A204.1 (cell line): ENCODE data around the gene PRSS48.
"Not testable (repeated sequence)": the region's sequence is repeated elsewhere in the genome, so short reads cannot be mapped to it uniquely, and the experiment has no call there.

Source experiments
- FAIRE-seq: peaks from 2 replicates; lab custom pipeline; 2012; peaks lifted over from hg19 to GRCh38; lab: Jason Lieb, UNC

Gene PRSS48

DNA sequence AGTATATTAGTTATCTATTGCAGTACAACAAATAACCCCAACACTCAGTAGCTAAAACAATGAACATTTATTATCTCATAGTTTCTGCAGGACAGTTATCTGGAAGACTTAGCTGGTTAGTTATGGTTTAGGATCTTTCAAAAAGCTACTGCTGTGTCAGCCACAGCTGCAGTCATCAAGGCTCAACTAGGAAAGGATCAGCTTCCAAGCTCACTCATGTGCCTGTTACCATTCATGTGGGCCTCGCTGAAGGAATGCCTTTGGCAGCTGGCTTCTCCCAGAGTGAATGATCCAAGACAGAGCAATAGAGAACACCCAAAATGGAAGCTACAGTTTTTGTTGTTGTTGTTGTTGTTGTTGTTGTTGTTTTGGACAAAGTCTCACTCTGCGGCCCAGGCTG is 13.5 kb upstream of the PRSS48 start:
- no peak for FAIRE-seq

DNA sequence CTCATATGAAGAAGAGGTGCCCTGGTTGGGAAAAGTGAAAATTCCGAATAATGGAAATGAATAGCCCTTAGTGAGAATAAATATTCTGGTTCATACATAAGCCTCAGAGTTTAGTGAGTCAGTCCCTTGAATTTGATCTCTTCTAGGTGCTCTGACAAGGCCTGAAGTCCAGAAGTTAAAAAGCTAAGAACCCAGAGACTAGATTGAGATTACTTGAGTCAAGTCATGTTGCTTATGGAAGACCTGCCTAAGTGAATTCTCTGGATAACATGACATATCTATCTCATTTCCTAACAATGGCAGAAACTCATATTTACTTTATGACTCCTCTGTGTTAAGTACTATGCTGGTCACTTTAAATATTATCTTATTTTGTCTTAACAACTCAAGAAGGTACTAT is 10.5 kb upstream of the PRSS48 start:
- no peak for FAIRE-seq

DNA sequence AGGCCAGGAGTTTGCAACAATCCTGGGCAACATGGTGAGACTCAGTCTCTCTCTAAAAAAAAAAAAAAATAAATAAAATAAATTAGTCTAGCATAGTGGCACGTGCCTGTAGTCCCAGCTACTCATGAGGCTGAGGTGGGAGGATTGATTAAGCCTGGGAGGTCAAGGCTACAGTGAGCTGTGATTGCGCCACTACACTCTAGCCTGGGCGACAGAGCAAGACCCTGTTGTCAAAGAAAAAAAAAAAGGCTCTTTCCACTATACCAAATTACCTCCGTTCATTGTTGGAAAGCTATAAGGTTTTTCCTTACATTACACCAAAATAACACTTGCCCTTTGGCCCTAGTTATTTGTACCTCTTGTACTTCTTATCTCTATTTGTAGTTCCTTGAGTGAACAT is 9.9 kb upstream of the PRSS48 start:
- FAIRE-seq = no peak

DNA sequence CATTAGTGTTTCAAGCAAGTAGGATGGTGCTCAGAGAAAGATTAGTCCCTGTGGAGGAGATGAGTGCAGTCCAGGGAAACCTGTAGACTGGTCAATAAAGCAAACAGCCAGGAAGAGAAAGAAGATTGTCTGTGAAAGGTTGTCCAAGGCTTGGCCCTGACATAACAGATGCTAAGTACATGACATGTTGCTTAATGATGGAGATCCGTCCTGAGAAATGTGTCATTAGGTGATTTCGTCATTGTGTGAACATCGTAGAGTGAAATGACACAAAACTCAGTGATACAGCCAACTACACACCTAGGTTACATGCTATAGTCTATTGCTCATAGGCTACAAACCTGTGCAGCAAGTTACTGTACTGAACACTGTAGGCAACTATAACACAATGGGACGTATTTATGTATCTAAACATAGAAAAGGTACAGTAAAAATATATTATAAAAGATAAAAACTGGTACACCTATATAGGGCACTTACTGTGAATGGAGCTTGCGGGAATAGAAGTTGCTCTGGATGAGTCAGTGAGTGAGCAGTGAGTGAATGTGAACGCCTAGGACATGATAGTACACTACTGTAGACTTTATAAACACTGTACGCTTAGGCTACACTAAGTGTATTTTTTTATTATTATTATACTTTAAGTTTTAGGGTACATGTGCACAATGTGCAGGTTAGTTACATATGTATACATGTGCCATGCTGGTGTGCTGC is 9.0 kb upstream of the PRSS48 start:
- FAIRE-seq = no peak

DNA sequence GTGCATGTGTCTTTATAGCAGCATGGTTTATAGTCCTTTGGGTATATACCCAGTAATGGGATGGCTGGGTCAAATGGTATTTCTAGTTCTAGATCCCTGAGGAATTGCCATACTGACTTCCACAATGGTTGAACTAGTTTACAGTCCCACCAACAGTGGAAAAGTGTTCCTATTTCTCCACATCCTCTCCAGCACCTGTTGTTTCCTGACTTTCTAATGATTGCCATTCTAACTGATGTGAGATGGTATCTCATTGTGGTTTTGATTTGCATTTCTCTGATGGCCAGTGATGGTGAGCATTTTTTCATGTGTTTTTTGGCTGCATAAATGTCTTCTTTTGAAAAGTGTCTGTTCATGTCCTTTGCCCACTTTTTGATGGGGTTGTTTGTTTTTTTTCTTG is 8.1 kb upstream of the PRSS48 start:
- not testable (repeated sequence) for FAIRE-seq

DNA sequence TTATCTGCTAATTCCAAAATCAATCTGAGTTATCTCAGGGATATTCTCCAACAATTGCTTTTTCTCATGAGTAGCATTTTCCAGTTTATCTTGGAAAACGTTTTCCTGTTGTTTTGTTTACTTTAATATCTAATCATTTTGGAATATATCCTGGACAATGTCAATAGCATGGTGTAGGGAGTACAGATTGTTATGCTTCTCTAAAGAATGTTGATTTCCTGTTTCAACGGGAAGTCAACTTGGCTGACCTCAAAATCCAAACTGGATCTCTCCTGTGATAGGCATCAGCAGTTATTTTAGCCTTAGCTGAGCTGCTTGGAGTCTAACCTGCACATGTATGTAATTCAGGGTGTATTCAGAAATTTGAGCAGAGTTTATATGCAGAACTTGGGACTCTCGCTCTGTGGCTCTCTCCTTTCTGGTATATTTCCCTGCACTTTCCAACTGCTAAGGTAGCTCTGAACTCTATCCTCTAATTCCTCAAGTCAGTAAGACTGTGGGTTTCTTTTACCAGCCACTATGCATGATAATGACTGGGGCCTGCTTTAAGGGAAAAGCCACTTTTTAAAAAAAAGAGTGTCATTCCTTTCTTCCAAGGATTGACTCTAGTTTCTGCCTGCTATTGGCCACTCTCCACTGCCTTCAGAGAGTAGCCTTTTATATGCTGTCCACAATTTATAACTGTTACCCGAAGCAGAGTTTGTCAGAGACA is 7.7 kb downstream of the PRSS48 start:
- no peak for FAIRE-seq

DNA sequence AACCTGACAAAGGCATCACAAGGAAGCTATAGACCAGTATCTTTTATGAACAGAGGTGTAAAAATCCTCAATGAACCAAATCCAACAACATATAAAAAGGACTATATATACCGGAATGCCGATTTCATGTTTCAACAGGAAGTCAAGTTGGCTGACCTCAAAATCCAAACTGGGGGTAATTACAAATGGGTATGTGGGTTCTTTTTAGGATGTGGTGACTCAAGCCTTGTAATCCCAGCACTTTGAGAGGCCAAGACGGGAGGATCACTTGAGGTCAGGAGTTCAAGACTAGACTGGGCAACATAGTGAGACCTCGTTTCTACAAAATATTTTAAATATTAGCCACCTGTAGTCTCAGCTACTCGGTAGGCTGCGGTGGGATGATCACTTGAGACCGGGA is 10.4 kb downstream of the PRSS48 start:
- no peak for FAIRE-seq

DNA sequence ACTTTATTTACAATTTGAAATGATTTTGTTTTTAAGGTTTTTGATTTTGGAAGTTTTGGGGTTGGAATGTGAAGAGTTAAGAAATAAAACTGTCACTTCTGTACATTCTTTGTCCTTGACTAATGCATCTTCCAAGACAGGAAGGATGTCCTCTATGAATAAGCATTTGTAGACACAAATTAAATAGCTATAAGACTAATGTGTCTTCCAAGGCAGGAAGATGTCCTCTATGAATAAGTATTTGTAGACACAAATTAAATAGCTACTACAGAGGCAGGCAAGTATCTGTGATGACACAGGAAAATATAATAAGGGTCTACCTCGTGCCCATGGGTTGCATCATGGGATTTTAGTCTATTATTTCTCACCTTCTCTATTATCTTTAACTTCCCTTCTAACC is 14.5 kb downstream of the PRSS48 start:
- no peak for FAIRE-seq

DNA sequence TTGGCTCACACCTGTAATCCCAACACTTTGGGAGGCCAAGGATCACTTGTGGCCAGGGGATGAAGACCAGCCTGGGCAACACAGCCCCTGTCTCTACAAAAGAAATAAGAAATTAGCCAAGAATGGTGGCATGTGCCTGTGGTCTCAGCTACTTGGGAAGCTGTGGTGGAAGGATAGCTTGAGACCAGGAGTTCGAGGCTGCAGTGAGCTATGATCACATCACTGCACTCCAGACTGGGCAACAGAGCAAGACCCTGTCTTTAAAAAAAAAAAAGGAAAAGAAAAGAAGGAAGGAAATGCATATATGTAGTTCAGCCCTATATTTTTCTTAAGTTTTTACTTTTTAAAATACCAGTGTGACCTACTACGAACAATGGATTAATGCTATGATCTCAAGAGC is 15.1 kb downstream of the PRSS48 start:
- FAIRE-seq = no peak

DNA sequence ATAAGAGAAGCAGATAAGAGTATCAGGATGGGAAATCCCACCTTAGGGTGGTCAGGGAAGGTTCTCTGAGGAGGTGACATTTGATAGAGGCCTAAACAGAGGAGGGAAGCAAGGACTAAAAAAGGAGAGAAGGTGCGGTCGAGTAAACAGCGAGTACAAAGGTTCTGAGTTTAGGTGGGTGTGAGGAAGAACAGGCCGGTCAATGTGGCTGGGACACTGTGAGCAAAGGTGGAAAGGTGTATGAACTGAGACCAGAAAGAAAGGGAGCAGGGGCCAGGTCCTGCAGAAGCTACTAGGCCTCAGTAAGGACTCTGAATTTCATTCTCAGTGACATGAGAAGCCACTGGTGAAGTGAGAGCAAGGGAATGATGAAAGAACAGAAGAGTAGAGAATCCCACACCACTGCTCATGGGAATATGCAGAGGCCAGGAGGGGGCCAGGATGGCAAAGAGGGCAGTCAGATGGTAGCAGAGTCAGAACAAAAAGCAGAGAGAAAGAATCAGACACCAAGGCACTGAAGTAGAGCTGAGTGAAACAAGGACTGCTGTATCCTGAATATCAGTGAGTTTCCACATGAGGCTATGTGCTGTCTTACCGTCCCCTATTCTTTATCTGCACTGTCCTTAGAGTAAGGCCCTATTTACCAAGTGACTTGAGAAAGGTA is 18.0 kb downstream of the PRSS48 start:
- no peak for FAIRE-seq

DNA sequence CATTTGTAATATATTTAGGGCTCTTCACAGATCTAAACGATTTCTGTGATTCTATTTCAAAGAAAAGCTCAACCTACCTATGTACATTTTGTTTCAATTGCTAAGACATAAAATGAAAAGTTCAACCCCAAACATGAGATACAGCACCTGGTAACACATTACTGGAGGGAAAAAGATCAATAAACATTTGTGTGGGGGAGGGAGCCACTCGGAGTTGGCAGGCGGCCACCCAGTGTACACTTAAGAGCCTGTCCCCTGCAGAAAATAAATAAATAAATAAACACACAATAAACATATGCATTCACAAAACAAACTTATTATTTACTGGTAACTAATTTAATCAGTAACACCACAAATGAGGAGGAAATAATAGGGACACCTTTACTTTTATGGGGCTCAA is 19.3 kb downstream of the PRSS48 start:
- no peak for FAIRE-seq

DNA sequence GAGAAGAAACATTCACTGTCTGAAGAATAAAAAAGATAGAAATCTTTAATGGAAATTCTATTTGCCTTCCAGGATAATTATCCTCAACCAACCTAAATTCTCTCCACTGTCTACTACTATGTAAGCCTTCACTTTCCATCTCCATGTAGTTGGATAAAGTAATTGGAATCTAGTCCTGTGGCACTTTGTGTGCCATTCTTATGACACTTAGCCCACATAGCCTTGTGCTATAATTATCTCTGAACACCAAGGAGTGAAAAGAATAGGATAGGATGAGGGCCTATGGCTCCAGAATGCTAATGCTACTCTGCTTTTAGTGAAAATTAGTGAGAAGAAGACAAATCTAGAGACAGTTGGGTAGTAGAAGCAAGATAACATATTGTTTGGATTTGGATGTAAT is 20.2 kb downstream of the PRSS48 start:
- no peak for FAIRE-seq

DNA sequence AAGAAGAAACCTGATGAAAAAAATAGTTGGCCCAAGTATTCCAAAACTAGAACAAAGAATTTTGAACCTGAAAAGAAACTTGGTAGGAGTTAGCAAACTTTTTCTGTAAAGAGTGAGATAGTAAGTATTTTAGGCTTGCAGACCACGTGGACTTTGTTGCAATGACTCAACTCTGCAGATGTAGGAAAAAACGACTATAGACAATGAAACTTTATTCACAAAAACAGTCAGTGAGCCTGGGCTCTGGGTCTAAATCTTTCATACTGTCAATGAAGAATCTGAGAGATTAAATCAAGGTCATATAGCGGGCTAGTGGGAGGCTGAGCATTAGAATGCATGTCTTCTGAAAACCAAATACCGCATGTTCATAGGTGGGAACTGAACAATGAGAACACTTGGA is 25.5 kb downstream of the PRSS48 start:
- FAIRE-seq = no peak

DNA sequence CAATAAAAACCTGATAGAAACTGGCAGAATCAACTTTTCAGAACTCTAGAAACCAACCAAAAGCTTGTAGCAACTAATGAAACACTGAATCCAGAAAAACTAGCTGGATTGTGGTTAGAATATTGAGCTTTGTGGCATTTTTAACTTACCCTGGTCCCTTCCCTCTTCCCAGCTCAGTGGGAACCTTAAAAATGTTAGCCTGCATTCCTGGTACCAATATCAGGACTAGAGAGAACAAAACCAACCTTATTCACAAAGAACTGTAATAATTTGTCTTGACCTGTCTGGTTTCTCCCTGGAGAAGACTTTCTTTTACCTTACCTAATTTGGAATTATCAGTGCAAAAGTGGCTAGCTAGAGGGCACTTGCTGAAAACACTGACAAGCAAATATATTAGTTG is 27.3 kb downstream of the PRSS48 start:
- FAIRE-seq = no peak

DNA sequence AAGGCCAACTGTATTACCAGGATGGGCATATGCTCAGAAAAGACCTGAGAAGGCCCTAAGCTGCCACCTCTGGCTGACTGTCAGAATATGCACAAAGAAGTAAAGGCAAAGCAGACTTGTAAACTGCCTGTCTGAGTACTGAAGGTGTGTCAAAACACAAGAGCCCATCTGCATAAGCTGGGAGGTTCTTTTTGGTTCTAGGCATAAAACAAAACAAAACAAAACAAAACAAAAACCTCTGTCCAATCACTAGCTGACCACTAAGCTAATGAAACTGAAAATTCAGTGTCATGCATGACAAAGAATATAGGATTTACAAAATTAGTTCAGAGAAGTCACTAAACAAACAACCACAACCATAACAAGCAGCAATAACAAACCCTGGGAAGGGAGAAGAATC is 27.8 kb downstream of the PRSS48 start:
- no peak for FAIRE-seq

DNA sequence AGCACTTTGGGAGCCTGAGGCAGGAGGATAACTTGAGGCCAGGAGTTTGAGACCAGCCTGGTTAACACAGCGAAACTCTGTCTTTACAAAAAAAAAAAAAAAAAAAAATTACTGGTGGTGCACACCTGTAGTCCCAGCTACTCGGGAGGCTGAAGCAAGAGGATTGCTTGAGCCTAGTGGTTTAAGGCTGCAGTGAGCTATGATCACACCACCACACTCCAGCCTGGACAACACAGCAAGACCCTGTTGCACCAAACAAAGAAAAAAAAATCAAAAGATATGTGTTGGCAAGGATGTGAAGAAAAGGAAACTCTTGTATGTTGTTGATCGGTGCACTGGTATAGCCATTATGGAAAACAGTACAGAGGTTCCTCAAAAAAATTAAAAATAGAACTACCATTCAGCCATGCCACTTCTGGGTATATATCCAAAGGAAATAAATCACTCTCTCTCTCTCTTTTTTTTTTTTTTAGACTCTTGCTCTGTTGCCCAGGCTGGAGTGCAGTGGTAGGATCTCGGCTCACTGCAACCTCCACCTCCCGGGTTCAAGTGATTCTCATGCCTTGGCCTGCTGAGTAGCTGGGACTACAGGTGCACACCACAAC is 33.3 kb downstream of the PRSS48 start:
- FAIRE-seq = no peak

DNA sequence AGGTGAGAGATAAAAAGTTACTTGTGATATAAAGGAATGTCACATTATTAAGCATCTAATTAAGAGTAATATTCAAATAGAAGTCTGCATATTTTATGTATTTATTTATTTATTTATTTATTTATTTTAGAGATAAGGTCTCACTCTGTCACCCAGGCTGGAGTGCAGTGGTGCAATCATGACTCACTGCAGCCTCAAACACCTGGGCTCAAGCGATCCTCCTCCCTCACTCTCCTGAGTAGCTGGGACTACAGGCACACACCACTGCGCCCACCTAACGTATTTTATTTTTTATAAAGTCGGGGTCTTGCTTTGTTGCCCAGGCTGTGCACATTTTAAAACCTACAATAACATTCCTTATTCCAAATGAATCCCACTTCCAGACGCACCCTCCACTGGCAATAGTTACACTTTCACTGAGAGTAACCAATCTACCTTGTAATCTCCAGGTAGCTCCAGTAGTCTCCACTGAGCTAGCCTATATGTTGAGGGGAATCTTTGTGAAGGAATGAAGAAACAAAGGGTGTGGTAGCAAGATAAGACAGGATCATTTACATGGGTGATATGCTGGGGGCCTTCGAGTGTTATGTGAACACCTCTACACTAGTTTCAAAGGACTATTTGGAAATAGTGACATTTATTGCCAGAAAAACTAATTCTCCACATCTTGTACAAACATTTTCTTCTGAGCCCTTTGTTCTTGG is 36.5 kb downstream of the PRSS48 start:
- FAIRE-seq = no peak

DNA sequence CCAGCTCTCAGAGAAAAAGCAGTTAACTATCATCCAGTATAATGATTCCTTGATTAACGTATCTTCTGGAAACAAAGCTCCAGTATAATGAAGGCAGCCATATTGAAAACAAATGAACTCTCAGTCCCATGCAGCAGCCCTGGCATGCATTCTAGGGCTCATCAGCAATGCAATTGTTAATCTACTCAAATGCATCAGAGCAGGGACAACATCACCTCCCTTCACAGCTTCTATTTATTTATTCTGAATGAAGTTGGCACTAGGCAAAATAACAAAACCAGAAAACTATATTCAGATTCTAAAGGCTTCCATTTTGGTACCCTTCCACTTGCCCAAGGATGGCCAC is 37.0 kb downstream of the PRSS48 start:
- no peak for FAIRE-seq

DNA sequence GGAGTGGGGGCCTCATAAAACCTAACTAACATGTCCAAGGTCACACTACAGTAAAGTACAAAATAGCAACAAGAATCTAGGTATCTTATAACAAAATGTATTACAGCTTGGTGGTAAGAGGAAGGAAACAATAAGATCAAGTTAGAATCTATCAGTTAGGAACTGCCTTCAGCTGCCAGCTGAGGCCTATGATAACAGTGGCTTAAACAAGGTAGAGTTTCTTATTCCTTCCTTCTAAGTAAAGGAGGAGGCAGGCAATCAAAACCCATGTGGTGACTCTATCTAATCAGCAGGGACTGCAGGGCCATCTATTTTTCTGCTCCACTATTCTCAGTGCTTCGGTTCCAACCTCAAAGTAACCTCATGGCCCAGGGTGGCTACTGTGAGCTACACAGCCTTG is 37.5 kb downstream of the PRSS48 start:
- FAIRE-seq = no peak

DNA sequence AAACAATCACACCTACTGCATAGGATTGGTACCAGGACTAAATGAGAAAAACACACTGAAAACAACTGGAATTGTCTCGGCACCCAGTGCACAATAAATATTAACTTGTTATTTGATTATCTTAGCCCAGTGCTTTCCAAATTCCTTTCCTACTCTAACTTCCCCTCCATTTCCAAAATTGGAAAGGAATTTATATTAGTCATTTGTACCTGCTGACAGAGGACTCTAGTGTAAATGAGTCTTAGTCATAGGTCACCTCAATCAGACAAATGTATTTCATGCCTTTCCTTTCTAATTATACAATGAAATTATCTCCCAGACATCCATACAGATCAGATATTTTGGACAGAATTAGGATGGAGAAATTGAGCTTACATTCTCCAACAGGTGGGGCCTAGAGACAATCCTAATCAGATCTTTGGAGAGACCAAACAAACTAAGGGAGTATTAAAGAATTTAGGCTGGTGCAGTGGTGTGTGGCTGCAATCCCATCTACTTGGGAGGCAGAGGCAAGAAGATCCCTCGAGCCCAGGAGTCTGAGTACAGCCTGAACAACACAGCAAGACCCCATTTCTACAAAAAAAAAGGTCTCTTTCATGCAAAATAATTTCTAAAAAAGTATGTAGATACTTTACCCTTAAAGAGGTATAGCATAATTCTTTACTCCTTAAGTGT is 38.4 kb downstream of the PRSS48 start:
- FAIRE-seq = no peak

DNA sequence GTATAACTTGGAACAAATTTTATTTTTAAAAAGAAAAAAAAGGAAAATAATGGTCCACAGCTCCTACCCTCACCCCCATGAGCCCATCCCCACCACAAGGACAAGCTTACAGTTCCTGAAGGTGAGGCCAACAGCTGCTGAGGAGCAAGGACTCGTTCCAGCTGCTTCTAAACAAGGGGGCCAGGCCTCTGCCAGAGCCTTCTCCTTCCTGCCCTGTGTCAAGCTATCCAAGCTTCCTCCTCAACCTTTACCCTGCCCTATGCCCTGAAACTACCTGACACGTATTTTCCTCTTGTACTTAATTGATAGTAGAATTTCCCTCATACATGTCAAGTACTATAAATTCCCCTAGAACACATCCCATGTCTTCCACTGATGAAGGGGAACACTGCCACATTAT is 39.7 kb downstream of the PRSS48 start:
- no peak for FAIRE-seq

DNA sequence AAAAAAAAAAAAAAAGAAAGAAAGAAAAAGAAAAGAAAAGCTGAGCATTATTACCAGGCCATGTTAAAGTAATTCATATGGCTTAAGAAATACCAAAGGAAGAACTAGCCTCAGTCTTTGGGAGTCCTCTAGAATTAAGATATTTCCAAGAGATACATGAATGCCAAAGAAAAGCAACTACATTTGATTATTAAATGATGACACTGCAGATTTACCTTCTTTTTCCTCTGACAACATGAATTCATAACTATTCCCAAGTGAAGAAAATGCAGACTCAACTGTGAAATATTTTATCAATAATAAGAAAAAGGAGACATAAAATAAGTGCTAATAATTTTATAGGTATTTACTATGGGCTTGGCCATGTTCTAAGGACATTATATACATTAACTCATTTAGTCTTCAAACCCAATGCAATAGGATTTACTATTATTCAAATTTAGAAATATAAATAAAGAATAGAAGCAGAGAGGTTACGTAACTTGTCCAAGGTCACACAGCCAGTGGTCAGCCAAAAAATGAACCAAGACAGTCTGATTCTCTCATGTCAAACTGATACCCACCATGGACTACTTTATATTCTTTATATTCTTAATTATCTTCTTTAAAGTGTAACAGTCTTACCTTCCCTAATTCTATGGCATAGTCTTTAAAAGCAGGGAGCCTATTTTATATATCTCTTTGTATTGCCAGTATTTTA is 41.5 kb downstream of the PRSS48 start:
- FAIRE-seq = no peak
